SK-N-SH treated with all-trans-retinoic acid at 6 μM for 48 hours (cell line): ENCODE results near the gene SBK2.

Experiments
- BACH2 ChIP-seq: fragments of 250-450 bp; sonication (Bioruptor Pico); IDR thresholded peaks from 2 replicates; pipeline ENCODE4 v1.9.0; 2021; ENCODE audit warnings: mild to moderate bottlenecking, borderline replicate concordance
- GLIS3 ChIP-seq: fragments of 250-450 bp; sonication (Bioruptor Pico); IDR thresholded peaks from 2 replicates; pipeline ENCODE4 v1.5.0; 2020; ENCODE audit warnings: mild to moderate bottlenecking, moderate library complexity
- ISL1 ChIP-seq: fragments of 250-450 bp; sonication (Bioruptor Pico); IDR thresholded peaks from 2 replicates; pipeline ENCODE4 v2.1.2; 2022; ENCODE audit warnings: mild to moderate bottlenecking, moderate library complexity
- OSR1 ChIP-seq: fragments of 250-450 bp; sonication (Bioruptor Pico); IDR thresholded peaks from 2 replicates; pipeline ENCODE4 v1.8.0; 2022; ENCODE audit warnings: moderate library complexity, mild to moderate bottlenecking, inconsistent platforms
- PATZ1 ChIP-seq: fragments of 250-450 bp; sonication (Bioruptor Pico); IDR thresholded peaks from 2 replicates; pipeline ENCODE4 v1.8.0; 2020; ENCODE audit warnings: mild to moderate bottlenecking, moderate library complexity, borderline replicate concordance
- RARB ChIP-seq: fragments of 250-450 bp; sonication (Bioruptor Pico); IDR thresholded peaks from 2 replicates; pipeline ENCODE4 v1.8.0; 2021; ENCODE audit warnings: mild to moderate bottlenecking, moderate library complexity

DNA sequence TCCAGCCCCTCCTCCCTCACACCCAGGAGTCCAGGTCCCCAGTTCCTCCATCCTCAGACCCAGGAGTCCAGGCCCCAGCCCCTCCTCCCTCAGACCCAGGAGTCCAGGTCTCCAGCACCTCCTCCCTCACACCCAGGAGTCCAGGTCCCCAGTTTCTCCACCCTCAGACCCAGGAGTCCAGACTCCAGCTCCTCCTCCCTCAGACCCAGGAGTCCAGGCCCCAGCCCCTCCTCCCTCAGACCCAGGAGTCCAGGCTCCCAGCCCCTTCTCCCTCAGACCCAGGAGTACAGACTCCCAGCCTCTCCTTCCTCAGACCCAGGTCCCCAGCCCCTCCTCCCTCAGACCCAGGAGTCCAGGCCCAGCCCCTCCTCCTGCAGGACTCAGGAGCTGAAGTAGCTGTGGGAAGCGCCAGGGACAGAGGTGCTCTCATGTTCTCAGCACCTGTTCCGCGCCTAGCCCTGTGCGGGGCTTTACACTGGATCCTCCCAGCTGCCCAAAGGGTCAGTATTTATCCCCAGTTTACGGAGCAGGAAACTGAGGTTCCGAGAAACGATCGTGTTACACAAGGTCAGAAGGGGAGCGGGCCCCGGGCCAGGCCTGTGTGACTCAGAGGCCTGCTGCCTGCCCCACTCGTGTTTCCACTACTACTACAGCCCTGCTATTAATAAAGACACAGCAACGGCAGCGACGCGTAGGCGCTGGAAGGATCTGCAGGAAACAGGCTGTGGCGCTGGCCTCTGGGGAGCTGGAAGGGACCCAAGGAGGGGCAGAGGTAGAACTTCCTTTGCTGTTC lies 10.1 kb upstream of the SBK2 start:
- TF ChIP-seq OSR1 (no peak), RARB (no peak), PATZ1 (CRISPR knock-in tag) (no peak), GLIS3 (CRISPR knock-in tag) (no peak), ISL1 (CRISPR knock-in tag) (no peak), BACH2 (CRISPR knock-in tag) (no peak)
